DMS79 treated with DMSO at 0.1 percent for 48 hours (cell line): ENCODE results near the gene AHNAK2.
"Not testable (repeated sequence)": the region's sequence is repeated elsewhere in the genome, so short reads cannot be mapped to it uniquely, and the experiment has no call there.

ENCODE experiments used
- DNase-seq: peaks from one replicate; lab custom pipeline; 2025; lab: John Stamatoyannopoulos, UW

The AHNAK2 gene

DNA sequence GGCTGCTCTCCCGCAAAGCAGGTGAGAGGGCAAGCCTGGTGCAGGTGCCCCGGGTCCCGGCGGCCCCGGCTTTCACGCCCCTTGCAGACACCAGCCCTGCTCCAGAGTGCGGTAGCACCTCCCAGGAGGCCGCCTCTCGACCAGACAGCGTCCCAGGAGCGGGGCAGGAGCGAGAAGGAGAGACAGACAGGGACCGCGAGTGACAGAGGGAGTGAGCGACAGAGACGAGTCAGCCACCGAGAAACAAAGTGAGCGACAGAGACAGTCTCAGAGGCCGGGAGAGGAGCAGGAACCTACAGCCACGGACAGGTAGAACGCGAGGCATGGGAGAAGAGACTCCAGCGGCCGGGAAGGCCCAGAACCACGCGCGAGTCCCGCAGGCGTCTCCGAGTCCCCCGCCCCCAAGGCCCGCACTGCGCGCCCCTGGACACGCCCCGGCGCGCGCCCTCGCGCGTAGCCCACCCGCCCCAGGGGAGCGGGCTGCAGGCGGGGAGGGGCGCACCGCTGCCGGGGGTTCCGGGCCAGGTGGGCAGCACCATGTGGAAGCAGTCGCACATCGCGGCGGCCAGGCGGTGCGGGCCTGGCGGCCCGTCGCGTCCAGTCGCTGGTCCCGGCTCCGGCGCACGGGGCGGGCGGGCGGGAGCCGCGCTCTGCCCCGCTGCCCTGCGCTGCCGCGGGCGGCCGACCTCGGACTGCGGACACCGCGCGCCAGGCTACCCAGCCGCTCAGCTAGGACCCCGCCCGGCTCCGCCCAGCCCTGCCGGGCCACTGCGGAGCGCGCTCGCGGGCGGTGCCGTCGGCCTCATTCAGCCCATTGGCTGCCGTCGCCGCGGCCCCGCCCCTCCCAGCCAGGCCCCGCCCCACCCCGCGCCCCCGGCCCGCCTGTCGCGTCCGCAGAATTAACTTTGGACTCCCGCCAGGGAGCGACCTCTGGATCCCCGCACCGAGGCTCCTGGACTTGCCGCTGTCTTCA lies at the start of gene AHNAK2:
TSS of gene AHNAK2 (minus strand) at position 694 of the 973 bp plus-strand sequence. CDS start at position 557, 137 bp downstream.
- DNase-seq: peak; percentile 66

DNA sequence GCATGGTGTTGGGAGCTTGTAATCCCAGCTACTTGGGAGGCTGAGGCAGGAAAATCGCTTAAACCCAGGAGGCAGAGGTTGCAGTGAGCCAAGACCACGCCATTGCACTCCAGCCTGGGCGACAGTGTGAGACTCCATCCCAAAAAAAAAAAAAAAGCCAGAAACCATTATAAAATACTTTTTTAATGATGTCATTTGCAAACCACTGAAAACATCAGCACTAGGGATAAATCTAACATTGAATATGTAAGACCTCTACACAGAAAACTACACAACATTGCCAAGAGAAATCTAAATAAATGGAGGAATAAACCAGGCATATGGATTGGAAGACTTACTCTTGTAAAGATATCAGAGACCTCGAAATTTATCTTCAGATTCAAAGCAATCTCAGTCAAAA lies 49.5 kb upstream of the AHNAK2 start:
- DNase-seq: not testable (repeated sequence)

DNA sequence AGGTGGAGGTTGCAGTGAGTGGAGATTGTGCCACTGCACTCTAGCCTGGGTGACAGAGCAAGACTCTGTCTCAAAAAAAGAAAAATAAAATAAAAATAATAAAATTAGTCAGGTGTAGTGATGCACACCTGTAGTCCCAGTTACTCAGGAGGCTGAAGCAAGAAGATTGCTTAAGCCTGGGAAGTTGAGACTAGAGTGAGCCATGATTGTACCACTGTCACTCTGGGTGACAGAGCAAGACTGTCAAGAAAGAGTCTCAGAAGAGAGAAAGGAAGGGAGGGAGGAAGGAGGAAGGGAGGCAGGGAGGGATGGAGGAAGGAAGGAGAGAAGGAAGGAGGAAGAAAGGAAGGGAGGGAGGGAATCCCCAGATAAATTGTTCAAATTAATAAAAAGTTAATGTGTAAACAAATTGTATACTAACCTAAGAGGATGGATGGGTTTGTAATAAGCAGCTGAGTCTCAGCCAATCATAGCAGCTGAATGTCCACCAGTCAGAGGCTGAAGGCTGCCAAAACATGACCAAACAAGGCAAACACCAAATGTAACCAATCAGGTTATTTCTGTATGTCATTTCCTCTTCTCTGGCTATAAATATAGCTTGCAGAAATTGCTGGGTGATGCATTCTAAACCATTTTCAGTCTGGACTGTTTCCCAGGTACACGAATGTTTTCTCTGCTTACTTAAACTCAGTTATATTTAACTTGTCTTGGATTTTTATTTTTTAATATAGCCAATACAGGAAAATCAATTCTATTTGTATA lies 48.8 kb upstream of the AHNAK2 start:
- DNase-seq: no peak

DNA sequence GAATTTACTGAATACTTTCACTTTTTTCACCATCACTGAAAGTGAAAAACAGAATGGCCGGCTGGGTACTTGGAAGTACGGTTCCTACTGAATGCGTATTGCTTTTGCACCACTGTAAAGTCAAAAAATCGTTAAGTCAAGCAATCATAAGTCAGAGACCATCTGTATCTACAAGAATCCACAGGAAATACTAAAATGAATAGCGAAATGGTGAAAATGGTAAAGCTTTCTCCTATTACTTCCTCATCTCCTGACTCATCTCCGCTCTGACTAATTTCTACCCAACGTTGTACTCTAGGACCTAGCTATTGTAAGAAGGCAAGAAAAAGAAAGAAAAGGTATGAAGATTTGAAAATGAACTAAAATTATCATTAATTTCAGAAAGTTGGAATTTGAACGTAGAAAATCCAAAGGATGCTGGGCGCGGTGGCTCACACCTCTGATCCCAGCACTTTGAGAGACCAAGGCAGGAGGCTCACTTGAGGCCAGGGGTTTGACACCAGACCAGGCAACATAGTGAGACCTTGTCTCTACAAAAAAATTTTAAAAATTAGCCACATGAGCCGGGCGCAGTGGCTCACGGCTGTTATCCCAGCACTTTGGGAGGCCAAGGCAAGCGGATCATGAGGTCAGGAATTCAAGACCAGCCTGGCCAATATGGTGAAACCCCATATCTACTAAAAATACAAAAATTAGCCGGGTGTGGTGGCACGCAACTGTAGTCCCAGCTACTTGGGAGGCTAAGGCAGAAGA lies 48.0 kb upstream of the AHNAK2 start:
- no peak for DNase-seq

DNA sequence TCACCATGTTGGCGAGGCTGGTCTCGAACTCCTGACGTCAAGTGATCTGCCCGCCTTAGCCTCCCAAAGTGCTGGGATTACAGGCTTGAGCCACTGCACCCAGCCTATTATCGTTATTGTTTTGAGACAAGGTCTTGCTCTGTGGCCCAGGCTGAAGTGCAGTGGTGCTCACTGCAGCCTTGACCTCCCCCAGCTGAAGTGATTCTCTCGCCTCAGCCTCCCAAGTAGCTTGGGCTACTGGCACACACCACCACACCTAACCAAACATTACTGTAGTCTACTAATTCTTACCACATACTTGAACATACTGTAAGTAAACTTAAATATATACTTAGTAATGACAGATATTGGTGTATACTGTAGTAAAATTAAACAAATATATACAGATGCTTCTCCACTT lies 47.3 kb upstream of the AHNAK2 start:
- DNase-seq: no peak

DNA sequence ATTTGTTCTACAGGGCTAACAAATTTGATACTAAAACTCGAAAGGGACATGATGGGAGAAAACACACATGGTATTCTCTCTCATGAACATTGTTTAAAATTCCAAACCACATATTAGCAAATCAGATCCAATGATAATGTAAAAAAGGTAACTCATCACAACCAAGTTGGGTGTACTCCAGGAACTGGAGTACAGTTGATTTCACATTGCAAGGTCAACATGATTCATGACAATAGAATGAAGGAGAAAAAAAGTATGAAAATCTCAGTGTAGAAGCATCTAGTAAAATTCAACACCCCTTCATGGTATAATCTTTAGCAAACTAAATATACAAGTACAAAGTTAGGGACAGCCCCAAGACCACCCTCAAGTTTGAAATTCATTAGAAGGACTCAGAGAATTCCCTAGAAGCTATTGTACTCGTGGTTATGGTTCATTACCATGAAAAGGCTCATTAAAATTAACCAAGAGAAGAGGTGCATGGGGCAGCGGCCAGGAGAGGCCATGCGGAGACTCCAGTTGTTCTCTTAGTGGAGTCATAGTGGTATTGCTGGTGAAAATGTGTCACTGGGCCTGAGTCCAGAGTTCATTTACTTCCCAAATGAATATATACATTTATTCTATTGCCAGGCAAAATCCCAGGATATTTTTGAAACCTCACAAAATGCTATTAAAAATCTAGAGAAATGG lies 45.8 kb upstream of the AHNAK2 start:
- peak; percentile 37 for DNase-seq

DNA sequence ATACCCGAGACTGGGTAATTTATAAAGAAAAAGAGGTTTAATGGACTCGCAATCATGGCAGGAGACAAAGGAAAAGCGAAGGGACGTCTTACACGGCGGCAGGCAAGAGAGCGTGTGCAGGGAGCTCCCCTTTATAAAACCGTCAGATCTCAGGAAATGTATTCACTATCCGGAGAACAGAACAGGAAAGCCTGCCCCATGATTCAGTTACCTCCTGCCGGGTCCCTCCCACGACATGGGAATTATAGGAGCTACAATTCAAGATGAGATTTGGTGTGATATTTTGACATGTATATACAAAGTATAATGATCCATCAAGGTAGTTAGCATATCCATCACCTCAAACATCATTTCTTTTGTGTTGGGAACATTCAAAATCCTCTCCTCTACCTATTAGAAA lies 45.0 kb upstream of the AHNAK2 start:
- no peak for DNase-seq

DNA sequence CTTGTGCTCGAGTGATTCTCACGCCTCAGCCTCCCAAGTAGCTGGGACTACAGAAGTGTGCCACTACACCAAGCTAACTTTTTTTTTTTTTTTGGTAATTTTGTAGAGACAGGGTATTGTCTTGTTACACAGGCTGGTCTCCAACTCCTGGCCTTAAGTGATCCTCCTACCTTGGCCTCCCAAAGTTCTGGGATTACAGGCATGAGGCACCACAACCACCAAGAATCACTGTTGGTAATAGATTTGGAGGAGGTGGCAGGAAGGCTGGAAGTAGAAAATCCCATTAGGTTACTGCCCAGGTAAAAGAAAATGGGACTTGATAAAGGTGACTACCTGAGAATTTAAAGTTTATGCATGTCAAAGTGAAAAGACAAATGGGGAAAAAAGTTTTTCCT lies 44.1 kb upstream of the AHNAK2 start:
- no peak for DNase-seq

DNA sequence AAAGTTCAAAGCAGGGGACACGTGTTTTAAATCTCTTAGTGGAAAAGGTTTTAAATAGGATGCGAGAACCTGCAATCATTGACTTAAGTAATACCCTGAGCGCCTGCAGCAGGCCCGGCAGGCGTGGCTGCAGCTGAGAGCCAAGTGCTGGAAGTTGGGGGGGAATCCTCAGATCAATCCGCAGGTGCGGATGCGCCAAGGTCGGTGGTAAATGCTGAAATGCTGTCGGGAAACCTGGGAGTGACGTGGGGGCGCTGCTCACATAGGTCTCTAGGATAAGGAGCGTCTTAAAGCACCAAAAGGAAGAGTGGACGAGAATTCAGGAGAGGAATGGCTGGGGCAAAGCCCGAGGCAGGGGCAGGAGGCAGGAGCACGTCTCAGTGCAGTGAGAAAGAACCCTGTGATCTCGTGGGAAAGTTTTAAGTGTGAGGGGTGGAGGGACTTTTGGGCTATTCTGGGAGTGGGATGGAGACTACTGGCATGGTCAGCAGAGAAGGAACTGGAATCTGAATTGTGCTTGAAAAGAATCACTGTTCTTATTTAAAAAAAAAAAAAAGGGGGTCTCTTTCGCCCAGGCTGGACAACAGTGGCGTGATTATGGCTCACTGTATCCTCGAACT lies 43.6 kb upstream of the AHNAK2 start:
- peak; percentile 79 for DNase-seq

DNA sequence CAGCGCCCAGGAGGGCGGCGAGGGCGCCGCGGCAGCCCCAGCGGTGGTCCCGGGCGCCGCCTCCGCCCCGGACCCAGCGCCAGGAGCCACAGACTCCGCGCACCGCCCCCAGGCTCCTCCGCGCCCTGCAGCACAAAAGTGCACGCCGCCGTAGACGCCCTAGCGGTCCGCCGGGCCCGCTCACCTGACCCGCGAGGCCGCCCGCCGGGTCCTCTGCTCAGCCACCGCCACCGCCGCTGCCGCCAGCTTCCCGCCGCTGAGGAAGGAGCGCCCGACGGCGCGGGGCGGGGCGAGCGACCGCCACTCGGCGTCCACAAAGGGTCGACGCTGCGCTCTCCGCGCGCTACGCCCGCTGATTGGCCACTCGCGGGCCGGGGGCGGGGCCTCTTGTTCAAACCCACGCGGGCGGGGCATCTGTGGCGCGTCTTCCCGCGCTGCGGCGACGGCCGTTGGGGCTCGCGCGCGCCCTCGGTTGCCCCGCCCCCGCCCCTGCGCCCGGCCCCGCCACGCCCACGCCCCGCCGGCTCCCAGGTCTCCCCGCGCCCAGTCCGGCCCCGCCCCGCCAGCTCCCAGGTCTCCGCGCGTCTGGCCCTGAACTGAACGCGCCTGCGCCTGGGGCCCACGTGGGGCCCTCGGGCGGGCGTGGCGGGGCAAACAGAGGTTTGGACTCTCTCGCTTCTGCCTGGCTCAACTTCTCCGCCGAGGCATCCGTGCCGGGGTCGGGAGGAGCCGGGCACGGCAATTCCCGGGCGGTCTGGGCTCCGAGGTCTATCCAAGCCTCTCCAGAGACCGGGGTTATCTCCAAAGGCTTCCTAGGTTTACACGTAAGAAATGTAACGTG lies 42.9 kb upstream of the AHNAK2 start, which contains the start of gene CDCA4:
TSS of gene CDCA4 (minus strand) at position 269 of the 841 bp plus-strand sequence. CDS start 9,154 bp downstream, outside the sequence.
- peak; percentile 100 for DNase-seq

DNA sequence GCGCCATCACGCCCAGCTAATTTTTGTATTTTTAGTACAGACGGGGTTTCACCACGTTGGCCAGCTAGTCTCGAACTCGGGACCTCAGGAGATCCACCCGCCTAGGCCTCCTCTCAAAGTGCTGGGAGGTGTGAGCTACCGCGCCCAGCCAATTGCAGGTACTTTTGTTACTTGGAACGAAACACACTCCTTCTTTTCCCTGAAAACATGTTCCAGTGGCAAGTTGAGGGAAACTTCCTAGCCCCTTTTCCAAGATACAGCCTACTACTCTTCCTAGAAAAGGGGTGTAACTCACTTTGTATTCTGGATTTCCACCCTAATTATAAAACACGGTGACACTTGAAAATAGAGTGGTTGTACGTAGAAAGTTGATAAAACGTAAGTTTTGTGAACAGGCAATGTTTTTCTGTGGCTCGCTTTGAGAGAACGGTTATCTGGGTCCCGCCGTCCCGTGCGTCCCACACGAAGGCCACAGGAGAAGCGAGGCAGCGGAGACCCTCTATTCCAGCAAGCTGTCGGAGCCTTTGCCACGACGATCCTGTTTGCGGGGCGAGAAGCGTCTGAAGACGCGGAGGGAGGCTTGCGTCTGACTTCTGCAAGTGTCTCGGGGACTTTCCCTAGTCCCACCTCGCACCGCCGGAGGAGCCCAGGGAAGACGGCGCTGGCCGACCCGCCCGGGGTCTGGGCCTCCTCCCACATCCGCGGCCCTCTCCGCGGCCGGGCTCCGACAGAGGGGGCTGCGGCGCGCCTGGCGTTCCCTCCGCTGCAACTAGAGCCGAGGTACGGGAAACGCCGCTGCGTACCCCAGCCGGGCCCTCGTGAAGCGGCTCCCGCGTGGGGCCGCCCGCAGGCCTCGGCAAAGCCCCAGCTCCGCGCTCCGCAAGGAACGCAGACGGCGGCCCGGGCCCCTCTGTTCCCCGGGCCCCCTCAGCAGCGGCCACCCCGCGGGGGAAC lies 42.0 kb upstream of the AHNAK2 start:
- no peak for DNase-seq

DNA sequence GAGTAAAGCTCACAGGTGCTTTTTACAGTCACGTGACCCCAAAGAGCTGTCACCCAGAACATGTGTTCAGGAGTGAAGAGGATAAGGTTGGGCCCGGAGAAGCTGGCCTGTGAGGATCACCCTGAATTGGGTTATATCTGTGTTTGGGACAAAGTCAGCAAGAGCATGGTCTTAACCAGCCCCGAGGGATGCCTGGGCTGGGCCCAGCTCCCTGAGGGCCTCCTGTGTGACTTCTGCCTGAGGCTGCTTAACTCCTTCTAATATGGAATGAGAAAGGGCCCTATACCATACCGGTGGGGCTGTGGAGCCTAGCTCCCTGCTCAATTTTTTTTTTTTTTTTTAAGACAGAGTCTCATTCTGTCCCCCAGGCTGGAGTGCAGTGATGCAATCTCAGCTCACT lies 40.2 kb upstream of the AHNAK2 start:
- DNase-seq: no peak

DNA sequence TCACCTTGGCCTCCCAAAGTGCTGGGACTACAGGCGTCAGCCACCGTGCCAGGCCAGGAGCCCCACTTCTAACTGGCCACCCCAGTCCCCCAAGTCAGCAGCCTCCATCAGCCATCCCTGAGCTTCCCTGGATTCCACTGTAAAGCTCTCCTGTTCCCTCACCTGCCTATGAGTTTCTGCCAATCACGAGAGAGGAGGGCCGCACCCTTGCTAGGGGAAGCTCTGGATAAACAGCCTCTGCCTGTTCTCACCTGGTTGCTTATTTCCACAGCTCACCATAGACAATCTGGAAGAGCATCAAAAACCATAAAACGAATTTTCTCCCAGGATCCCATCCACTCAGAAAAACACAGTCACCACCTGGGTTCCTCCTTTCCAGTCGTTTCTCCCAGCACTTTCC lies 37.7 kb upstream of the AHNAK2 start:
- DNase-seq: no peak

DNA sequence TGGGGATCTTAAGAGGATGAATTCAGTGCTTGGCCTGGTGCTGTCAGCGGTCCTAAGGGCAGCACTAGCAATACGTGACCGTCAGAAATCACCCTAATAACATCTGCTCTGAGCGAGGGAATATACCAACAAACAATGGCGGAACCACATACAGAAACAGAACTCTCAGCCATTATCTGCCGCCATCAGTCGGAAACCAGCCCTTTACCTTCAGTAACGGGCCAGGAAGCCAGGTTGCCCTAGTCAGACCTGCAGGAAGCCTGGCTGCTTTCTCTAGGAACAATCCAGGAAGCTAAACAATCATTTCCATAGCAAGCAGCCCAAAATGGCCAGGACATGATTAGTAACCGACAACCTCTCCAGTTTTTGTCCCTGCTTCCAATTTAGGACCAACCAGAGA lies 37.1 kb upstream of the AHNAK2 start:
- DNase-seq: no peak

DNA sequence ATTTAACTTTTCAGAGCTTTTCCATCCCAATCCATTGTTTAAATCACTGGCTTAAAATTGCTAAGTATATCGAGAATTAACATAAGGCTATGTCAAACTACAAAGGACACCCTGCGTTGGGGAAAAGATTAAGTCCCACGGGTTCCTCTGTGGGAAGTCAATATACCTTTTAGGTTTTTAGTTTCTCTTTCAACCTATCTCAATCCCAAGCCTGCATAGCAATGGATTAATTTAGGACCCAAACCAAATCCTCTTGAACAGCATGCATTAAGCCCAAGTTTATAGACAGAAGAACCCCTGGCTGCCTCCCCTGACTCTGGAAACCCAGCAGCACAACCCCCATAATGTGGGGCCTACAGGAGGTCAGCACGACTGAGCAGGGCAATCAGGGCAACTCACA lies 36.5 kb upstream of the AHNAK2 start:
- DNase-seq: no peak

DNA sequence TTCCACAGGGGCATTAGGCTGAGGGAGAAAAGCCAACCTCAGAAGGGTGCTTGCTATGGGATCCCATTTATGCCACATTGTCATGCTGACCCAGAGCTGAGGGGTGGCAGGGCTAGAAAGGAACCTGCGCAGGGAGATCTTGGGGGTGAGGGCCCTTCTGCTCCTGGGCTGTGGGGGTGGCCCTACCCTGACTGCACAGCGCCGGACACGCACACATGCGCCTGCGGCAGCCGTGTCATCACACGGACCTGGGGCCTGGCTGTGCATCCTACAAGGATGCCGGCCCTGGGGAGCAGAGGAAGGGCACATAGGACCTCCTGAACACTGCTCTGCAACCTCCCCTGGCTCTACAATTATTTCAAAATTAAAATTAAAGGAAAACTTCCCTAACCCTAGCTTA lies 35.9 kb upstream of the AHNAK2 start:
- no peak for DNase-seq

DNA sequence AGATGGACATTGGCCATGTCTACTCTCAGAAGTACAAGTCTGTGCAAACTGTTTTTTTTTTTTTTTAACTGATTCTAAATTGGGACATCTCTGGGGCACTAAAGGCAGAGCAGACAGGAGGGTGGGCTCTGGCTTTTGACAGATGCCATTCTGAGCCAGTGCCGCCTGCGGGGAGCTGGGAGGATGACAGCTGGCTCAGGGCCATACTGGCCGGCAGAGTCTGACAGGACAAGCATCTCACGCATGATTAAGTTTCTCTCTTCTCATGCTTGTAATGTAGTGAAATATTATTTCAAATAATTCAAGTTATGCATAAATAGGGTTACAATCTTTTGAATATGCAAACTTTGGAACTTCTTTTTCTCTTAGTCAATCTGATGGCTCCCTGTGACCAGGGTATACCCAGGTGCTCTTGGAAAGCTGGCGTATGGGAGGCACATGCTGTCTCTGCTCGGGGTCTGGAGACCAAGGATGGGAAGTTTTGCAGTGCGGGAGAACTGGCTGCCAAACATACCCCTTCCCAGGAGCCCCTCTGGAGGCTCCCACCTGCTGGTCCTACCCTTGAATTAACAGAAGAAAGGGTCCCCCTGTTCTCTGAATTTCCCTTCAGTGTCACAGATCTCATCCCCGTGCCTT lies 35.1 kb upstream of the AHNAK2 start:
- peak; percentile 21 for DNase-seq

DNA sequence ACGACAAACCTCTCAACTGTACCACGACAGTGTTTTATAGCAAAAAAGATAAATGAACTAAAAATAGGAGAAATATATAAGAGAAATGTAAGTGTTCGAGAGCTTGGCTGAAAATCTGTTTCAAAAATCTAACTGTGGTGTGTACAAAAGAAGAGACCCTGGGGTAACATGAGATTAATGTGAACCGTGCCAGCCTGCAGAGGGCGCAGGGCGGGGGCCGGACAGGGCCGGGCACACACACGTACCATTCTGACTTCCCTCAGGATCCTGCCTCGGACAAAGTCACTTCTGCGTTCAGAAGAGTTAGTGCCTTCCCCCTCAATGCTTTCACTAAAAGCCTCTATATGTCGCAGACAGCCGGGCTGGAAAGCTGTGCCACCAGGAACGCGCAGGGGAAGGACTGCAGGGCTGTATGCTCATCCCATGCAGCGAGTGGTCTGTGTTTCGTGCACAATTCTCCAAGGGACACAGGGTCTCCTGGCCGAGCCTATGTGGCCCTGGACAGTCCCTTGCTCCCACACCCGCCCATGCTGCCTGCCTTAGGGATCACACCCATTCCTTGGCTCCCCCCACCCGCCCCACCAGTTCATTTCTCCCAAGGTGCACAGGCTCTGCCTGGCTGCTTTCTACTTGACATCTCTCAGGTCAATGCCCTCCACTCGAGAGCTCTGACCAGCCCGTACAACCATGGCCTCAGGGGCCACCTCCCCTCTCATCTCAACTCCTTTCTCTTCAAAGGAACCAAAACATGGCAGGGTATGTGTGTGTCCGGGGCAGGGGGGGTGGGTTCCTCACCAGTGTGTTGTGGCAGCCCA lies 34.2 kb upstream of the AHNAK2 start:
- no peak for DNase-seq
